ENCODE data around the gene TMEM202. TPM values are rescaled to one million over a fixed set of nuclear protein-coding genes. Genes with fewer than 3 reads are reported as not detected.

Gene TMEM202
- total and polyA plus RNA-seq, 10 of the 15 experiments (the other 5 are each of a cell fraction or from before 2014, with no cell fraction given) = not detected

- ATAC-seq (no peak), FAIRE-seq (no peak), DNase-seq (ENCODE audit: low read depth, low spot score) (no peak)
- Histone ChIP-seq H3K4me3 (no peak overlapping the region), H3K4me1 (ENCODE audit: control insufficient read depth, insufficient read depth, low read length) (no peaks in the 10 kb centered on the region), H2AFZ (ENCODE audit: control insufficient read depth, low read depth, low read length) (no peak overlapping the region), H3K9me3 (replicated peaks; ENCODE audit: control insufficient read depth, insufficient read depth, low read length) (no peaks in the 10 kb centered on the region), H3K36me3 (ENCODE audit: control insufficient read depth in 2 of 2, insufficient read depth in 2 of 2, low read length in 1 of 2) (no peaks in the 10 kb centered on the region), H3K9ac (ENCODE audit: control insufficient read depth, insufficient read depth, low read length) (no peak overlapping the region), H3K4me2 (ENCODE audit: control insufficient read depth, insufficient read depth) (no peak overlapping the region), H3K79me2 (ENCODE audit: control insufficient read depth, insufficient read depth, low read length) (no peaks in the 10 kb centered on the region), H3K27me3 (replicated peaks in 1 of 2; ENCODE audit: control insufficient read depth in 2 of 2, insufficient read depth in 2 of 2, low read length in 1 of 2) (no peaks in the 10 kb centered on the region), H4K20me1 (ENCODE audit: control insufficient read depth, insufficient read depth) (no peaks in the 10 kb centered on the region), H3K27ac (ENCODE audit: control insufficient read depth, insufficient read depth) (no peak overlapping the region)
- no TSS peak for BruUV-seq (replicated peaks)
- intact Hi-C loops (cut with micrococcal nuclease; ENCODE audit: unreplicated experiment) = loop anchor here (5.0 kb wide), 1 partner anchor 49 kb away; no protein-coding TSS in a partner anchor
- 69% methylated on average over 4 of the region's 7 CpGs for WGBS (ENCODE audit: insufficient coverage, insufficient replicate concordance, low lambda C conversion rate, missing lambda C conversion rate)
- ChIA-PET RAD21 (ENCODE audit: unreplicated experiment) (no interaction called here), SMC1A (ENCODE audit: uncharacterized antibody, unreplicated experiment) (no interaction called here), CTCF (no interaction called here), POLR2A (no interaction called here)
- in situ Hi-C loops (cut with MboI) = no loop called here
- TF ChIP-seq MAX (IDR thresholded peaks at IDR 0.05; ENCODE audit: low read depth, low read length) (no peak), BHLHE40 (IDR thresholded peaks at IDR 0.05; ENCODE audit: borderline replicate concordance in 1 of 2, low read depth in 2 of 2, low read length in 1 of 2) (no peak), ETV6 (conservative IDR thresholded peaks at IDR 0.05 in 1 of 2, IDR thresholded peaks at IDR 0.05 in 1 of 2; ENCODE audit: borderline replicate concordance in 1 of 2, low read depth in 1 of 2) (no peak)
Observed at GRCh38 chr15:72456684-72457083, 58.6 kb downstream of the TMEM202 start.

Other genes starting within 250 kb of the TMEM202 start
- not detected in 2 replicates for gene GRAMD2A, start 200.5 kb upstream of the TMEM202 start, total RNA-seq (2014; rRNA removed)
- gene GRAMD2A, start 200.5 kb upstream of the TMEM202 start, total RNA-seq (2014; rRNA removed; fragmentation: Illumina TruSeq; extraction: Trizol) = not detected in 2 replicates
- gene GRAMD2A, start 200.5 kb upstream of the TMEM202 start, total RNA-seq (2021) = not detected in 2 replicates
- gene GRAMD2A, start 200.5 kb upstream of the TMEM202 start, polyA plus RNA-seq (2011; rRNA removed) = not detected in 2 replicates
- not detected in 2 replicates for gene GRAMD2A, start 200.5 kb upstream of the TMEM202 start, polyA plus RNA-seq (2014; fragmentation: Illumina TruSeq; extraction: Trizol)
- gene GRAMD2A, start 200.5 kb upstream of the TMEM202 start, polyA plus RNA-seq (2014; fragmentation: Nextera tagmentation; extraction: Ambion mirVana) = under 1 TPM in 1 of 2 experiments, not detected in 1; 0.02 TPM
- not detected in 2 replicates for gene GRAMD2A, start 200.5 kb upstream of the TMEM202 start, polyA plus RNA-seq (2014; rRNA removed)
- under 1 TPM in 1 of 2 experiments, not detected in 1; 0.35 TPM for gene GRAMD2A, start 200.5 kb upstream of the TMEM202 start, polyA plus RNA-seq (2016; fragmentation: Nextera tagmentation; extraction: Ambion mirVana)
- 1,257 and 1,302 TPM in 2 replicates for gene PKM, start 167.1 kb upstream of the TMEM202 start, total RNA-seq (2014; rRNA removed)
- gene PKM, start 167.1 kb upstream of the TMEM202 start, total RNA-seq (2014; rRNA removed; fragmentation: Illumina TruSeq; extraction: Trizol) = 912 and 984 TPM in 2 replicates
- 1,487 and 1,505 TPM in 2 replicates for gene PKM, start 167.1 kb upstream of the TMEM202 start, total RNA-seq (2021)
- gene PKM, start 167.1 kb upstream of the TMEM202 start, polyA plus RNA-seq (2011; rRNA removed) = 2,011 and 2,640 TPM in 2 replicates
- 1,523 and 1,631 TPM in 2 replicates for gene PKM, start 167.1 kb upstream of the TMEM202 start, polyA plus RNA-seq (2014; fragmentation: Illumina TruSeq; extraction: Trizol)
- gene PKM, start 167.1 kb upstream of the TMEM202 start, polyA plus RNA-seq (2014; fragmentation: Nextera tagmentation; extraction: Ambion mirVana) = 100 to 1,000 TPM; 491 to 500 TPM
- 1,361 and 1,456 TPM in 2 replicates for gene PKM, start 167.1 kb upstream of the TMEM202 start, polyA plus RNA-seq (2014; rRNA removed)
- 1,000 to 10,000 TPM; 1,696 to 1,742 TPM for gene PKM, start 167.1 kb upstream of the TMEM202 start, polyA plus RNA-seq (2016; fragmentation: Nextera tagmentation; extraction: Ambion mirVana)
- 26.3 and 31.2 TPM in 2 replicates for gene PARP6, start 125.8 kb upstream of the TMEM202 start, total RNA-seq (2014; rRNA removed)
- gene PARP6, start 125.8 kb upstream of the TMEM202 start, total RNA-seq (2014; rRNA removed; fragmentation: Illumina TruSeq; extraction: Trizol) = 21.5 and 25.0 TPM in 2 replicates
- gene PARP6, start 125.8 kb upstream of the TMEM202 start, total RNA-seq (2021) = 38.3 and 40.0 TPM in 2 replicates
- gene PARP6, start 125.8 kb upstream of the TMEM202 start, polyA plus RNA-seq (2011; rRNA removed) = 60.7 and 73.5 TPM in 2 replicates
- gene PARP6, start 125.8 kb upstream of the TMEM202 start, polyA plus RNA-seq (2014; fragmentation: Illumina TruSeq; extraction: Trizol) = 41.4 and 47.2 TPM in 2 replicates
- gene PARP6, start 125.8 kb upstream of the TMEM202 start, polyA plus RNA-seq (2014; fragmentation: Nextera tagmentation; extraction: Ambion mirVana) = 10 to 100 TPM; 14.3 to 23.7 TPM
- gene PARP6, start 125.8 kb upstream of the TMEM202 start, polyA plus RNA-seq (2014; rRNA removed) = 43.9 and 51.8 TPM in 2 replicates
- gene PARP6, start 125.8 kb upstream of the TMEM202 start, polyA plus RNA-seq (2016; fragmentation: Nextera tagmentation; extraction: Ambion mirVana) = 10 to 100 TPM; 15.5 to 27.6 TPM
- gene CELF6, start 78.1 kb upstream of the TMEM202 start, total RNA-seq (2014; rRNA removed) = 0.23 and 0.44 TPM in 2 replicates
- 0.31 and 0.32 TPM in 2 replicates for gene CELF6, start 78.1 kb upstream of the TMEM202 start, total RNA-seq (2014; rRNA removed; fragmentation: Illumina TruSeq; extraction: Trizol)
- gene CELF6, start 78.1 kb upstream of the TMEM202 start, total RNA-seq (2021) = 0.24 TPM in 1 of 2 replicates, not detected in the other
- gene CELF6, start 78.1 kb upstream of the TMEM202 start, polyA plus RNA-seq (2011; rRNA removed) = 0.39 and 0.54 TPM in 2 replicates
- 0.25 and 0.46 TPM in 2 replicates for gene CELF6, start 78.1 kb upstream of the TMEM202 start, polyA plus RNA-seq (2014; fragmentation: Illumina TruSeq; extraction: Trizol)
- under 1 TPM; 0.18 to 0.20 TPM for gene CELF6, start 78.1 kb upstream of the TMEM202 start, polyA plus RNA-seq (2014; fragmentation: Nextera tagmentation; extraction: Ambion mirVana)
- 0.27 and 0.33 TPM in 2 replicates for gene CELF6, start 78.1 kb upstream of the TMEM202 start, polyA plus RNA-seq (2014; rRNA removed)
- under 1 TPM; 0.06 to 0.17 TPM for gene CELF6, start 78.1 kb upstream of the TMEM202 start, polyA plus RNA-seq (2016; fragmentation: Nextera tagmentation; extraction: Ambion mirVana)
- gene HEXA, start 22.3 kb upstream of the TMEM202 start, total RNA-seq (2014; rRNA removed) = 61.2 and 64.8 TPM in 2 replicates
- 56.1 and 59.5 TPM in 2 replicates for gene HEXA, start 22.3 kb upstream of the TMEM202 start, total RNA-seq (2014; rRNA removed; fragmentation: Illumina TruSeq; extraction: Trizol)
- 77.4 and 83.4 TPM in 2 replicates for gene HEXA, start 22.3 kb upstream of the TMEM202 start, total RNA-seq (2021)
- gene HEXA, start 22.3 kb upstream of the TMEM202 start, polyA plus RNA-seq (2011; rRNA removed) = 112 and 151 TPM in 2 replicates
- 59.3 and 61.9 TPM in 2 replicates for gene HEXA, start 22.3 kb upstream of the TMEM202 start, polyA plus RNA-seq (2014; fragmentation: Illumina TruSeq; extraction: Trizol)
- gene HEXA, start 22.3 kb upstream of the TMEM202 start, polyA plus RNA-seq (2014; fragmentation: Nextera tagmentation; extraction: Ambion mirVana) = 10 to 100 TPM; 24.5 to 38.5 TPM
- gene HEXA, start 22.3 kb upstream of the TMEM202 start, polyA plus RNA-seq (2014; rRNA removed) = 82.6 and 87.5 TPM in 2 replicates
- gene HEXA, start 22.3 kb upstream of the TMEM202 start, polyA plus RNA-seq (2016; fragmentation: Nextera tagmentation; extraction: Ambion mirVana) = 100 to 1,000 TPM in 1 of 2 experiments, 10 to 100 TPM in 1; 97.2 to 102 TPM
- 31.6 and 33.8 TPM in 2 replicates for gene ARIH1, start 76.0 kb downstream of the TMEM202 start, total RNA-seq (2014; rRNA removed)
- 19.0 and 20.8 TPM in 2 replicates for gene ARIH1, start 76.0 kb downstream of the TMEM202 start, total RNA-seq (2014; rRNA removed; fragmentation: Illumina TruSeq; extraction: Trizol)
- 99.5 and 99.8 TPM in 2 replicates for gene ARIH1, start 76.0 kb downstream of the TMEM202 start, total RNA-seq (2021)
- 63.5 and 71.9 TPM in 2 replicates for gene ARIH1, start 76.0 kb downstream of the TMEM202 start, polyA plus RNA-seq (2011; rRNA removed)
- gene ARIH1, start 76.0 kb downstream of the TMEM202 start, polyA plus RNA-seq (2014; fragmentation: Illumina TruSeq; extraction: Trizol) = 34.1 and 37.8 TPM in 2 replicates
- gene ARIH1, start 76.0 kb downstream of the TMEM202 start, polyA plus RNA-seq (2014; fragmentation: Nextera tagmentation; extraction: Ambion mirVana) = 10 to 100 TPM; 14.7 to 14.9 TPM
- gene ARIH1, start 76.0 kb downstream of the TMEM202 start, polyA plus RNA-seq (2014; rRNA removed) = 21.5 and 24.0 TPM in 2 replicates
- 10 to 100 TPM; 17.0 to 32.8 TPM for gene ARIH1, start 76.0 kb downstream of the TMEM202 start, polyA plus RNA-seq (2016; fragmentation: Nextera tagmentation; extraction: Ambion mirVana)

Measured in GM12878 (cell line).